Neural progenitor cell (in vitro differentiated cells): Measurements from ENCODE around the gene ASB13. TPM values are rescaled to one million over a fixed set of nuclear protein-coding genes. Genes with fewer than 3 reads are reported as not detected.

Experiments used
- DNase-seq: peaks from one replicate; pipeline ENCODE4 v3.0.0-alpha.2; 2016; ENCODE audit warnings: low spot score
- H2AFZ ChIP-seq: fragments of 200-600 bp; sonication (generic); replicated peaks from 2 replicates; pipeline ENCODE4 v1.6.1; 2016; ENCODE audit warnings: antibody characterized with exemption
- H3F3A ChIP-seq: fragments of 200-600 bp; sonication (generic); 2 replicates; pipeline ENCODE4 v1.6.1; 2016; ENCODE audit warnings: antibody characterized with exemption, low read depth
- H3K27ac ChIP-seq: fragments of 200-600 bp; sonication (generic); 2 replicates; pipeline ENCODE4 v1.5.1; 2016; ENCODE audit warnings: mild to moderate bottlenecking
- H3K27me3 ChIP-seq: fragments of 200-600 bp; sonication (generic); 2 replicates; pipeline ENCODE4 v1.6.1; 2016; ENCODE audit warnings: mild to moderate bottlenecking, moderate library complexity
- H3K36me3 ChIP-seq: fragments of 200-600 bp; sonication (generic); 2 replicates; pipeline ENCODE4 v1.5.1; 2016
- H3K4me1 ChIP-seq: fragments of 200-600 bp; sonication (generic); 2 replicates; pipeline ENCODE4 v1.6.1; 2016; ENCODE audit warnings: mixed run types
- H3K4me2 ChIP-seq: fragments of 200-600 bp; sonication (generic); 2 replicates; pipeline ENCODE4 v1.6.1; 2016
- H3K4me3 ChIP-seq: fragments of 200-600 bp; sonication (generic); 2 replicates; pipeline ENCODE4 v1.5.1; 2016
- H3K79me2 ChIP-seq: fragments of 200-600 bp; sonication (generic); 2 replicates; pipeline ENCODE4 v1.6.1; 2016; ENCODE audit warnings: low read depth
- H3K9ac ChIP-seq: fragments of 200-600 bp; sonication (generic); 2 replicates; pipeline ENCODE4 v1.6.1; 2016
- H3K9me3 ChIP-seq: fragments of 200-600 bp; sonication (generic); 2 replicates; pipeline ENCODE4 v1.5.1; 2016; ENCODE audit warnings: low read depth
- H4K20me1 ChIP-seq: fragments of 200-600 bp; sonication (generic); 2 replicates; pipeline ENCODE4 v1.6.1; 2016; ENCODE audit warnings: low read depth
- H3K27ac Mint-ChIP-seq: 3 replicates; pipeline ENCODE4 v1.8.0; 2021; ENCODE audit warnings: mixed read lengths
- H3K27me3 Mint-ChIP-seq: 2 replicates; pipeline ENCODE4 v1.8.0; 2022; ENCODE audit warnings: low read depth, mild to moderate bottlenecking, inconsistent platforms, moderate library complexity, mixed read lengths; ENCODE audit not compliant: insufficient read depth
- H3K36me3 Mint-ChIP-seq: 3 replicates; pipeline ENCODE4 v1.8.0; 2021; ENCODE audit warnings: mixed read lengths
- H3K4me1 Mint-ChIP-seq: 3 replicates; pipeline ENCODE4 v1.8.0; 2021; ENCODE audit warnings: mixed read lengths
- H3K4me3 Mint-ChIP-seq: 3 replicates; pipeline ENCODE4 v1.8.0; 2021; ENCODE audit warnings: mild to moderate bottlenecking, moderate library complexity, mixed read lengths
- H3K9me3 Mint-ChIP-seq: 3 replicates; pipeline ENCODE4 v1.8.0; 2020; ENCODE audit warnings: mixed read lengths
- EZH2 ChIP-seq: fragments of 200-600 bp; sonication (generic); IDR thresholded peaks from 2 replicates; pipeline ENCODE4 v1.6.1; 2017; ENCODE audit warnings: antibody characterized with exemption, mild to moderate bottlenecking, moderate library complexity
- EZH2phosphoT487 ChIP-seq: fragments of 200-600 bp; sonication (generic); IDR thresholded peaks from 2 replicates; pipeline ENCODE4 v1.6.1; 2017; ENCODE audit warnings: antibody characterized with exemption
- total RNA-seq: library from RNA; depleted of rRNA; stranded (reverse); fragments of >200 nt; gene quantifications from 2 replicates; pipeline ENCODE4 v1.2.3, GENCODE V29; 2015; ENCODE audit warnings: low replicate concordance
- TF ChIP-seq, protein P1 (sequence below): fragments of 200-600 bp; sonication (generic); IDR thresholded peaks from 2 replicates; pipeline ENCODE4 v1.5.1; 2017; ENCODE audit warnings: antibody characterized with exemption, mild to moderate bottlenecking

Gene ASB13
- total RNA-seq, 1 donor from 2014 or later: 15.0 TPM

DNA sequence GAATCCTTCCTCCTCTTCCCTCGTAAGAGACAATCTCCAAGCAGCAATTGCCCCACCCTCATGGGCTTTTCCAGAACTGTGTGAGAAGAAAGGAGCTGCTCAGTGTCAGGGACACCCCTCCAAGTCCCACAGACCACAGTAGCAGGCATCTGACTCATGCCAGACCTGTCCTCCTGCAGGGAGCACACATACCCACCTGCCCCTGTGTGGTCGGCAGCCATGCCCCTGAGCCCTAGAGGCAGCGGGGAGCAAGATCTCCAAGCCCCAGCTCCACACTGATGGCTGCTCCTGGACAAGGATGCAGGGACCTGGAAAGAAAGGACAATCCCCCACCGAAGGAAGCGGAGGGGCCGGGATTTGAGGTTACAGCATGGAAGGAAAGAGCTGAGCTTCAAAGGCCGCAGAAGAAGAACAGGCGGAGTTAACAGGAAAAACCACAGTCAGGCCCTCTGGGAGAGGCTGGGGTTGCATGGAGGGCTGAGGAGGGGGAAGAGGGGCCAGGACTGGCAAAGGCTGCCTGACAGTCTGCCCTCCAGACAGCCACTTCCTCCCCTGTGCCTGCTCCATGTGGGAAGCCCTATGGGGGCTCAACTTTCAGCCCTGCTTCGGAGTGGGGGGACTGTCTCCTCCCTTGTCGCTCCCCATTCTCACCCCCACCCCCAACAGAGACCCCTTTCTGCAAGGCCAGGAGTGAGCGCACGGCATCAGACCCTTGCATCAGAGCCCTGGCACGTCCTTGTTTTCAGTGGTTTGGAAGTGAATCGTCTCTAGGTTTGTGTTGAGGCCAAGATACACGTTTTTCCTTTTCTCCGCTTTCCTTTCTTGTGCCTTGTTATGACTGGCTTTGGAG is 46.8 kb downstream of the ASB13 start:
- peaks cover 30% of the 10 kb centered on the region for H3K4me1 Mint-ChIP-seq
- no peaks in the 10 kb centered on the region for H3K27me3 Mint-ChIP-seq
- Histone ChIP-seq H3K9ac (no peak overlapping the region), H3K27me3 (no peaks in the 10 kb centered on the region), H3K4me3 (no peak overlapping the region), H3K4me1 (no peaks in the 10 kb centered on the region), H3K79me2 (no peaks in the 10 kb centered on the region), H3K4me2 (no peak overlapping the region), H3K9me3 (no peaks in the 10 kb centered on the region), H3K27ac (no peak overlapping the region), H3K36me3 (no peaks in the 10 kb centered on the region), H2AFZ (no peak overlapping the region), H3F3A (no peaks in the 10 kb centered on the region), H4K20me1 (no peaks in the 10 kb centered on the region)
- no peak overlapping the region for H3K4me3 Mint-ChIP-seq
- no peaks in the 10 kb centered on the region for H3K9me3 Mint-ChIP-seq
- peak overlapping the region; percentile 60 for H3K27ac Mint-ChIP-seq
- DNase-seq: no peak
- TF ChIP-seq EZH2phosphoT487: no peak
- TF ChIP-seq, protein P1, sequence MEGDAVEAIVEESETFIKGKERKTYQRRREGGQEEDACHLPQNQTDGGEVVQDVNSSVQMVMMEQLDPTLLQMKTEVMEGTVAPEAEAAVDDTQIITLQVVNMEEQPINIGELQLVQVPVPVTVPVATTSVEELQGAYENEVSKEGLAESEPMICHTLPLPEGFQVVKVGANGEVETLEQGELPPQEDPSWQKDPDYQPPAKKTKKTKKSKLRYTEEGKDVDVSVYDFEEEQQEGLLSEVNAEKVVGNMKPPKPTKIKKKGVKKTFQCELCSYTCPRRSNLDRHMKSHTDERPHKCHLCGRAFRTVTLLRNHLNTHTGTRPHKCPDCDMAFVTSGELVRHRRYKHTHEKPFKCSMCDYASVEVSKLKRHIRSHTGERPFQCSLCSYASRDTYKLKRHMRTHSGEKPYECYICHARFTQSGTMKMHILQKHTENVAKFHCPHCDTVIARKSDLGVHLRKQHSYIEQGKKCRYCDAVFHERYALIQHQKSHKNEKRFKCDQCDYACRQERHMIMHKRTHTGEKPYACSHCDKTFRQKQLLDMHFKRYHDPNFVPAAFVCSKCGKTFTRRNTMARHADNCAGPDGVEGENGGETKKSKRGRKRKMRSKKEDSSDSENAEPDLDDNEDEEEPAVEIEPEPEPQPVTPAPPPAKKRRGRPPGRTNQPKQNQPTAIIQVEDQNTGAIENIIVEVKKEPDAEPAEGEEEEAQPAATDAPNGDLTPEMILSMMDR: no peak
- TF ChIP-seq EZH2: no peak
- no peaks in the 10 kb centered on the region for H3K36me3 Mint-ChIP-seq

DNA sequence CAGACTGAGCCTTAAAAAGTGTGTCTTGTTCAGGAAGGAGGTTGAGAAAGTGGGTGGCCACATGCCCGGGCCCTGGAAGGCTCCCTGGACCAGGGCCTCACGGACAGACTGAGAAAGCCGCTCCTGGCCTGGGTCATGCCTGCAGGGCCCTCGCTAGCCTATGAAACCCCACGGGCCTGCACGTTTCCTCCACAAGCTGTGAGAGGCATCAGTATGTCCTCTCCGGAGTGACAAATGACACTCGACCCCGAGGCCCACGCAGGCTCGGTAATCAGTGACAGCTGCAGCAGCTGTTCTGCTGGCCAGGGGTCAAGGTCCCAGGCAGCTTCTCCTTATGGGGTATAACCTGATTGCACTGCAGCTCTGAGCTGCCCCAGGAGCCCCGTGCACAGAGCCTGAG is 47.6 kb downstream of the ASB13 start:
- Histone ChIP-seq H4K20me1 (no peaks in the 10 kb centered on the region), H3K36me3 (no peaks in the 10 kb centered on the region), H3K9me3 (no peaks in the 10 kb centered on the region), H3K4me3 (no peak overlapping the region), H3K27ac (no peak overlapping the region), H3K79me2 (no peaks in the 10 kb centered on the region), H2AFZ (no peak overlapping the region), H3F3A (no peaks in the 10 kb centered on the region), H3K4me1 (peaks cover 5% of the 10 kb centered on the region), H3K9ac (no peak overlapping the region), H3K27me3 (no peaks in the 10 kb centered on the region), H3K4me2 (no peak overlapping the region)
- Mint-ChIP-seq H3K27ac (no peak overlapping the region), H3K4me3 (no peak overlapping the region), H3K27me3 (no peaks in the 10 kb centered on the region), H3K36me3 (no peaks in the 10 kb centered on the region), H3K9me3 (no peaks in the 10 kb centered on the region), H3K4me1 (peaks cover 33% of the 10 kb centered on the region)
- no peak for DNase-seq
- TF ChIP-seq EZH2phosphoT487 (no peak), EZH2 (no peak)
- TF ChIP-seq, protein P1: no peak

DNA sequence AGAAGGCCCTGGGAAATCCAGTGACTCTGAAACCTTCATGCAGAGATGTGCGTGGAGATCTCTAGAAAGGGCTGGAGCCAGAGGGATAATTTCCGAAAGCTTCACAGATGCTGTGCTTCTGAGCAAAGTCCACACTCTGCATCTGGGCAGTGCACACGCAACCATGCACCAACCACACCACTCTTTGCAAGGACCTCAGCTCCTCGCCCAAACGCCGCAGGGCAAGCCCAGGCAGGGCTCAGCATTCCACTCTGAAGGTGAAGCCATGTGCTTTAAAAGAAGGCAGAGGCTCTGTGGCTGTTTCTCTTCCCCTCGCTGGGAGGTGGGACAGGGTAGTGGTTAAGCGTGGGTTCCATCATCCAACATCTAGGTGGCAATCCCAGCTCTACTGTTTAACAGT is 48.4 kb downstream of the ASB13 start:
- H2AFZ ChIP-seq: no peak overlapping the region
- H3K4me3 Mint-ChIP-seq: no peak overlapping the region
- no peaks in the 10 kb centered on the region for H3K9me3 Mint-ChIP-seq
- no peaks in the 10 kb centered on the region for H3K79me2 ChIP-seq
- DNase-seq: no peak
- no peaks in the 10 kb centered on the region for H4K20me1 ChIP-seq
- H3K4me1 Mint-ChIP-seq: peaks cover 33% of the 10 kb centered on the region
- no peak overlapping the region for H3K4me2 ChIP-seq
- peaks cover 5% of the 10 kb centered on the region for H3K4me1 ChIP-seq
- H3K27ac Mint-ChIP-seq: no peak overlapping the region
- no peak overlapping the region for H3K27ac ChIP-seq
- no peaks in the 10 kb centered on the region for H3K36me3 ChIP-seq
- no peak overlapping the region for H3K4me3 ChIP-seq
- H3F3A ChIP-seq: no peaks in the 10 kb centered on the region
- H3K9me3 ChIP-seq: no peaks in the 10 kb centered on the region
- H3K36me3 Mint-ChIP-seq: no peaks in the 10 kb centered on the region
- no peaks in the 10 kb centered on the region for H3K27me3 ChIP-seq
- no peak overlapping the region for H3K9ac ChIP-seq
- no peaks in the 10 kb centered on the region for H3K27me3 Mint-ChIP-seq
- TF ChIP-seq EZH2phosphoT487 (no peak), EZH2 (no peak)
- TF ChIP-seq, protein P1: no peak
